OCI-LY1 (cell line): Measurements from ENCODE around the gene XRN2.

ENCODE experiments used
- EZH2 ChIP-seq: fragments of 200-600 bp; sonication (generic), shearing (Covaris generic); IDR thresholded peaks from 2 replicates; pipeline ENCODE4 v1.8.0; 2017; ENCODE audit warnings: borderline replicate concordance, mixed run types, mild to moderate bottlenecking, antibody characterized with exemption, low read length, moderate library complexity, mixed read lengths
- TF ChIP-seq, protein P1 (sequence below): fragments of 200-600 bp; sonication (generic), shearing (Covaris generic); IDR thresholded peaks from 2 replicates; pipeline ENCODE4 v1.5.1; 2017; ENCODE audit warnings: mild to moderate bottlenecking, antibody characterized with exemption, low read length, moderate library complexity, mixed read lengths

DNA sequence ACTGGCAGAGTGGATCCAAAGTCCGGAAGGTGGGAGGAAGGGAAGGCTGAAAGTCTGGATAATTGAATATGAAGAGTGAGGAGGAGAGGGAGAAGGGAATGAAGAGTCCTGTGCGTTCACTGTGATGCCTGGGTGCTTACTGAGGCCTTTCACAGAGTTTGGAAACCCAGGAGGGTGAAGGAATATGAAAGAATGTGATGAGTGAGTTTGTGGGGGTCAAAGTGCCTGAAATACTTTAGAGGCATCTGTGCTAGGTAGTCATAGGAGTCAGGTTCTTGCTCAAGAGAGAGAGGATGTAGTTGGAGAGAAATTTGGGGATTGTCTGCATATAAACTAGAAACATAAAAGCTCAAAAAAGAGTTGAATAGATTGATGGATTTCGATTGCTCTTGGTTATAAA is 73.5 kb downstream of the XRN2 start:
- no peak for TF ChIP-seq EZH2
- TF ChIP-seq, protein P1, sequence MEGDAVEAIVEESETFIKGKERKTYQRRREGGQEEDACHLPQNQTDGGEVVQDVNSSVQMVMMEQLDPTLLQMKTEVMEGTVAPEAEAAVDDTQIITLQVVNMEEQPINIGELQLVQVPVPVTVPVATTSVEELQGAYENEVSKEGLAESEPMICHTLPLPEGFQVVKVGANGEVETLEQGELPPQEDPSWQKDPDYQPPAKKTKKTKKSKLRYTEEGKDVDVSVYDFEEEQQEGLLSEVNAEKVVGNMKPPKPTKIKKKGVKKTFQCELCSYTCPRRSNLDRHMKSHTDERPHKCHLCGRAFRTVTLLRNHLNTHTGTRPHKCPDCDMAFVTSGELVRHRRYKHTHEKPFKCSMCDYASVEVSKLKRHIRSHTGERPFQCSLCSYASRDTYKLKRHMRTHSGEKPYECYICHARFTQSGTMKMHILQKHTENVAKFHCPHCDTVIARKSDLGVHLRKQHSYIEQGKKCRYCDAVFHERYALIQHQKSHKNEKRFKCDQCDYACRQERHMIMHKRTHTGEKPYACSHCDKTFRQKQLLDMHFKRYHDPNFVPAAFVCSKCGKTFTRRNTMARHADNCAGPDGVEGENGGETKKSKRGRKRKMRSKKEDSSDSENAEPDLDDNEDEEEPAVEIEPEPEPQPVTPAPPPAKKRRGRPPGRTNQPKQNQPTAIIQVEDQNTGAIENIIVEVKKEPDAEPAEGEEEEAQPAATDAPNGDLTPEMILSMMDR = no peak
